ENCODE data around the gene CGB3. TPM values are rescaled to one million over a fixed set of nuclear protein-coding genes. Genes with fewer than 3 reads are reported as not detected.
A peak's percentile ranks its signal among the peaks of the same experiment; 100 is the strongest.
"Not testable (repeated sequence)": the region's sequence is repeated elsewhere in the genome, so short reads cannot be mapped to it uniquely, and the experiment has no call there.

Gene CGB3
- total RNA-seq, result not detected in 2 replicates

DNA sequence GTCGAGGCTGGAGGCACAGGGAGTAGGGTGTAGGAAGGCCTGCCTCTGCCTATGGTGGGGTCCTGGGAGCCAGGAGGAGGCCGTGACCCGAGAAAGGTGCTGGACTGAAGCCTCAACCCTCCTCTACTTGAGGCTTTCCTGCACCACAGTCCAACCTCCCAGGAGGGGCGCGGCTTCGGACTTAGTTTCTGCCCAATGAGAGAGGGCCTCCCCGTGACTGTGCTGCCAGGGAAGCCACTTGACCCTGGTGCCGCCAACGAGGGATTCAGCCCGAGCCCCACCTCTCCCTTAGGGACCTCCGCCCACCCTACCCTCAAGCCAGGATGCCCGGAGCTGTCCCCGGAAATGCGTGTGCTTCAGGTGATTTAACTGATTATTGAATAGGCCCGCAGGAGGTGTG is at the start of gene CGB3:
Gene CGB3 (minus strand): TSS at position 101 of the 400 bp plus-strand sequence. CDS start 362 bp downstream, outside the sequence.
- not testable (repeated sequence) for DNase-seq (ENCODE audit: low read depth in 2 of 2)

DNA sequence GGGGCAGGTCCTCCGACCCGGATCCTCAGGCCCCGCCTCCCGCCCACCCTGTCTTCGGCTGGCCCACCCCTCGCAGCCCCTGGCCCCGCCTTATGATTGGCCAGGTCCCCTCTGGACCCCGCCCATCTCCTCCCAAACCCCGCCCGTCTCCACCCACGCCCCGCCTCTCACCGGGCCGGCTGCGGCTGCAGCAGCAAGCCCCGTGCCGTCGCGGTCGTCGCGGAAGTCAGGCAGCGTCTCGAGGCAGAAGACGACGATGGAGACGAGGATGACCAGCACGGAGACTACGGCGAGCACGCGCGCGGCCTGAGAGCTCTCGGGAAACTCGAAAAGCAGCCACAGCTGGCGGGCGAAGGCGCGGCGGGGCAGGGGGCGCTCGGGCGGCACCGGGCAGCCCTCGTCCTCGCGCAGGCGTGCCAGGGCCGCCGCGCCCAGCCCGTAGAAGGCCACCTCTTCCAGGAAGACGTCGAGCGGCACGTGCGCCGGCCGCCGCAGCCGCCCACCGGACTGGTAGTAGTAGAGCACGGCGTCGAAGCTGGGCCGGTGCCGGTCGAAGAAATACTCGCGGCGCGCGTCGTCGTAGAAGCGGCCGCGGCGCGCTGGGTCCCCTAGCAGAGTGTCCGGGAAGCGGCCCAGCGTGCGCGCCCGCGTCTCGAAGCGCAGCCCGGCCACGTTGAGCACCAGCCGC is 47.9 kb upstream of the CGB3 start:
- no peak for DNase-seq (ENCODE audit: low read depth in 2 of 2)

DNA sequence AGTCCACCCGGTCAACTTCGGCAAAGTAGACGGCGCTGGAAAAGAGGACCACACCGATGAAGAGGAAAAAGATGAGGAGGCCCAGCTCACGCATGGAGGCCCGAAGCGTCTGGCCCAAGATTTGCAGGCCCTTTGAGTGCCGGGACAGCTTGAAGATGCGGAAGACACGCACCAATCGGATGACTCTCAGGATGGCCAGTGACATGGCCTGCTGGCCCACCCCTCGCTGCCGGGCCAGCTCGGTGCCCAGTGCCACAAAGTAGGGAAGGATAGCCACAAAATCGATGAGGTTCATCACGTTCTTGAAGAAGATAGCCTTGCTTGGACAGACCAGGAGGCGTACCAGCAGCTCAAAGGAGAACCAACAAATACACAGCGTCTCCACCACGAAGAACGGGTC is 46.3 kb upstream of the CGB3 start:
- DNase-seq (ENCODE audit: low read depth in 2 of 2), result no peak

DNA sequence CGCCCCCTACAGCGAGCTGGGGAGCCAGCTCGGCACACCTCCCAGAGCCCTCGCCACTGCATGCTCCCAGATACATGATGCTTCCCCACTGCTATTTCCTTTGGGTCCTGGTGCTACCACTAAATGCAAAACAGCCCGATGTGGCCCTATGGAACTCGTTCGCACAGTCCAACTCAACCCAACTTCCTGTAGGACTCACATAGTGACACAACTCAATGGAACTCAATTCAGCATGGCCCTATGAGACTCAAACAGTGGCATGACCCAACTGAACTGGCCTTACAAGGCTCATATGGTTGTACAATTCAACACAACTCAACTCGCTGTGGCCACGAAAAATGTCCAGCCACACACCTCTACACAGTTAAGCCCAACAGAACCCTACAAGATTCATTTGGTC is 44.9 kb upstream of the CGB3 start:
- no peak for DNase-seq (ENCODE audit: low read depth in 2 of 2)

DNA sequence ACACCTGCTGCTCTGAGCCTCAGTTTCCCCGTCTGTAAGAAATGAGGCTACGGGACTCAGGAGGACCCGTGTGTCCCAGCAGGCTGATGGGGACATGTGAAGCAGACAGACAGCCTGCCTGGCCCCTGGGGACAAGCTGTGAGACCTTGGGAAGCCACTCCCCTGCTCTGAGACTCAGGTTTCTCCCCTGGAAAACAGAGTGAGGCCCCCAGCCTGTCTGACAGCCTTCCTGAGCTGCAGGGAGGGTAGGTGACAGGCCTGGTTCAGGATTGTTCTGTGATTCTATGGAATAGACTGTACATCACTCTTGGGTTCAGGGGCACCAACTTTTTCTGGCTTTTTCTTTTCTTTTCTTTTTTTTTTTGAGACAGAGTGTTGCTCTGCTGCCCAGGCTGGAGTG is 43.4 kb upstream of the CGB3 start:
- DNase-seq (ENCODE audit: low read depth in 2 of 2), result no peak

DNA sequence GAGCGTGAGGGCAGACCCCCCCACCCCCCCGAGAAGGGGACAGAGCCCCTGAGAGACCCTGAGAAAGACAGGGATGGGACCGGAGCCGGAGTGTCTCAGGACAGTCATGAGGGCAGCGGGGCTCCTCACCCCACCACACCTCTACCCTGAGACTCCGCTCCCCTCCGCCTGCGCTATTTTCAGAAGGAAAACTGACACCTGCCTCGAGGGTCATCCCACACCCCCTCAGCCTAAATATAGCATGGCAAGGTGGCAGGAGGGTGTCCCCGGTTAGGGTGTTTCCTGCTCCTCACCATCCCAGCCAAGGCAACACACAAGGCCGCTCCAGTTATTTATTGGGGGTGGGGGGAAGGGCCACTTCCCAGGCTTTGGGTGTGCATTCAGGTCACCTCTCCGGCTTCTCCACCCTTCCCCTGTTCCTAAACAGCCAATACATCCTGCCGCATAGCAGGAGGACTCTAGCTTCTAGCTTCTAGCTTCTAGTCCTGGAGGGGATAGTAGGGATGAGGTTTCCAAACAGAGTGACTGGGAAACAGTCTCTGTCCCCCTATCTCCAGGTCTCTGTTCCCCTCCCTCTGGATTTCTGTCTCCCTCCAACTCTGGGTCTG is 41.9 kb upstream of the CGB3 start:
- DNase-seq (ENCODE audit: low read depth in 2 of 2), result no peak

DNA sequence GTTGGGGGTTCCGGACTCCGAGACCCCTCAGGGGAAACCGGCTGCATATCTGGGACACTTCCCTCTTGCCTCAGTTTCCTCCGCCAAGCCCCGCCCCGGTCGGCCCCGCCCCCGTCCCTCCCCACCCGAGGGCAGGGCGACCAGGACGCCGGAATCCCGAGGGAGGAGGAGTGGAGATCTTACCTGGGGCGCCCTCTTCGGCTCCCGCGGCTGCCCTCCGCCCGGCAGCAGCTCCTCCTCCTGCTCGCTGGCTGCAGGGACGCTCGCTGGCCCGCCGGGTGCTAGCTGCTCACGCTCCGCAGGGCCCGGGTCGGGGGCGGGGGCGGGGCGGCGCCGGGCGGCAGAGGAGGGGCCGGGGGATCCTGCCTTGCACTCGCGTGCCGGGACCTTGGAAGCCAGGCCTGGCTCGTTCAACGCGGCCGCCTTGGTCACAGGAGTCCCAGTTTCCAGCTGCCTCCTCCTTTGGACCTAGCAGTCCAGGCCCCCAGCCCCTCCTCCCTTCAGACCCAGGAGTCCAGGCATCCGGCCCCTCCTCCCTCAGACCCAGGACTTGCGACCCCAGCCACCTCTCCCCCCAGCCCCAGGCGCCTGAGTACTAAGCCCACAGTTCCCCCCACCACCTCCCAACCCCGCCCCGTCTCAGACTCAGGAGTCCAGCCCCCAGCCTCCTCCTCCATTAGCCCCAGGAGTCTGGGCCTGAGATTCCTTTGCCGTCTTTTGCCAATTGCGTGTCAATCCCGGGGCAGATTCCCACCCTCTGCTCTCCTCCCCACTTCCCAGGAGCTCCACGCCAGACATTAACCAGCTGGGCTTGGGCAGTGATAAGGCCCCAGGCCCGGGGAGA is 40.9 kb upstream of the CGB3 start, which contains the start of gene NTF4:
Gene NTF4 (minus strand): TSS at position 51 of the 844 bp plus-strand sequence. CDS start 2,821 bp downstream, outside the sequence.
- no peak for DNase-seq (ENCODE audit: low read depth in 2 of 2)

DNA sequence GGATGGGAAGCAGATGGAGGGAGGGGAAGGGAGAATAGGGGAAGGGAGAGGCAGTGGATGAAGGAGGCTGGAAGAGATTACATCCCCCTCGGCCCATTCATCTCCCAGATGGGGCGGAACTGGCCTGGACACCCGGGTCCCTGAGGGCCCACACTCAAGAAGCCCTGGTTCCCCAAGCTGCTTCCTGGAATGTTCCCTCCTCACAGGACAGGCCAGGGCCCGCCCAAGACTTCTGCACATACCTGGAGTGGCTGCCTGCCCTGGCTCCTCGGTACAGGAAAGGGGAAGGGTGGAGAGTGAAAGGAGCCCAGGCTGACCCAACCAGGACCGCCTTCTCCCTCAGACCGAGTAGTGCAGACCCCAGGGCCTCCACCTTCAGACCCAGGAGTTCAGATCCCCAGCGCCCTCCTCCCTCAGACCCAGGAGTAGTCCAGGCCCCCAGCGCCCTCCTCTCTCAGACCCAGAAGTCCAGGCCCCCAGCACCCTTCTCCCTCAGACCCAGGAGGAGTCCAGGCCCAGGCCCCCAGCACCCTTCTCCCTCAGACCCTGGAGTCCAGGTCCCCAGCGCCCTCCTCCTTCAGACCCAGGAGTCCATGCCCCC is 40.0 kb upstream of the CGB3 start:
- DNase-seq (ENCODE audit: low read depth in 2 of 2), result no peak

DNA sequence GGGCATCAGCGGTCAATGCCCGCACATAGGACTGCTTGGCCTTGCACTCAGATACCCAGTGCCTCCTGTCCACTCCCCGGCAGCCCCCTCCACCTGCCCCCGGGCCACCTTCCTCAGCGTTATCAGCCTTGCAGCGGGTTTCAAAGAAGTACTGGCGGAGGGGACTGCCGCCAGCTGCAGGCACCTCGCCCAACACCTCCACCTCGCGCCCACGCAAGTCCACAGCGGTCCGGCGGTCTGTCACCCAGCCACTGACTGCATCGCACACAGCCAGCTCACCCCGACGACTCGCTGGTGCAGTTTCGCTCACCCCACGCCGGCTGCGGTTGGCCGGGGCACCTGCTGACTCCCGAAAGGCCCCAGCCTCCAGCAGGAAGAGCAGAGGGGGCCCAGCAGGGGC is 37.3 kb upstream of the CGB3 start:
- no peak for DNase-seq (ENCODE audit: low read depth in 2 of 2)

DNA sequence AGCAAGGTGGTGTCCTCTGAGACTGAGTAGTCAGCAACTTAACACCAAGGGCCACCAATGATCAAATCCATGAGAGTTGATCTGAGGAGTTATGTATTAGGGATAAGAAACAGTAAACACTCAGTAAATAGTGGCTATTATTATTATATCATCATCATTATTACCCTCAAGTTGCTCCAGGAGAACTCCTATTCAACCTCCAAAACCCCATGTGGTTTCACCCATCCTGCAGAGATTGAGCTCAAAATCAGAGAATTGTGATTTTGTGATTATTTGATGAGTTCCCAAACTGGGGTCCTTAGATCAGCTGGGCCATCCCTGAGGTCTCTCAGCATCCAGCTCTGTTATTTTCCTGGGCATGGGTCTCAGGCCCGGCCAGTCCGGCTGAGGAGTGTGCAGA is 36.9 kb upstream of the CGB3 start:
- DNase-seq (ENCODE audit: low read depth in 2 of 2), result no peak

DNA sequence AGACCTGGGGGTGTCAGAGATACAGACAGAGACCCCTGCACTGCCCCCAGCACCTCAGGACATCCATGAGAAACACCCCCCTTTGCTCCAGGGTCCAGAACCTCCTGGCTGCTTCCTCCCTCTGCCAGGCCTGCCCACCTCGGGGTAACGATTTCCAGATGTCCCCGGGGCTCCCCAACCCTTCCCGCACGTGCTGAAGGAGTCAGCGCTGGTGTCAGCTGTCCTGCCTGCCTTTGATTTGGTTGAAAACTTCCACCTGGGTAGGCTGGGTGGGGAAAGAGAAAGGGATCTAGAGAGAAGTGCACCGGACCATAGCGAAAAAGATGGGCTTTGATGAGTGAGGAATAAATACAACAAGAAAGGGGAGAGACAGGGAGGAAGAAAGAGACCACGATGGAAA is 34.9 kb upstream of the CGB3 start:
- no peak for DNase-seq (ENCODE audit: low read depth in 2 of 2)

DNA sequence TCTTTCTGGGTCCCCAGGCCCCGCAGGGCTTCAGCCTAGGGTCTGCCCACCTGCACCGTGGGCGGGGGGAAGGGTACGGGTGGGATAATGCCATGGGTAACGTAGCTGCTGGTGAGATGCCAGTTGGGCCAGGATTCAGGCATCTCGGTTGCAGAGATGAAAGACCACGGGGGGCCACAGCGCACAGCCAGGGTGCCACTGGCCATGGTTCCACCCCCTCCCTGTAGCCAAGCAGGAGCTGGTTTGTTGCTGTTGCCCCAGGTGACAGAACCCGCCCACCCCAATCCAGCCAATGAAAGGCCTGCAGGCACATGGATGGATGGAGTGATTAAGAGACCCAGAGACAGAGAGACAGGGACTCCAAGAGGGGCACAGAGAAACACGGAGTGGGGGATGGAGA is 34.4 kb upstream of the CGB3 start:
- DNase-seq (ENCODE audit: low read depth in 2 of 2), result no peak

DNA sequence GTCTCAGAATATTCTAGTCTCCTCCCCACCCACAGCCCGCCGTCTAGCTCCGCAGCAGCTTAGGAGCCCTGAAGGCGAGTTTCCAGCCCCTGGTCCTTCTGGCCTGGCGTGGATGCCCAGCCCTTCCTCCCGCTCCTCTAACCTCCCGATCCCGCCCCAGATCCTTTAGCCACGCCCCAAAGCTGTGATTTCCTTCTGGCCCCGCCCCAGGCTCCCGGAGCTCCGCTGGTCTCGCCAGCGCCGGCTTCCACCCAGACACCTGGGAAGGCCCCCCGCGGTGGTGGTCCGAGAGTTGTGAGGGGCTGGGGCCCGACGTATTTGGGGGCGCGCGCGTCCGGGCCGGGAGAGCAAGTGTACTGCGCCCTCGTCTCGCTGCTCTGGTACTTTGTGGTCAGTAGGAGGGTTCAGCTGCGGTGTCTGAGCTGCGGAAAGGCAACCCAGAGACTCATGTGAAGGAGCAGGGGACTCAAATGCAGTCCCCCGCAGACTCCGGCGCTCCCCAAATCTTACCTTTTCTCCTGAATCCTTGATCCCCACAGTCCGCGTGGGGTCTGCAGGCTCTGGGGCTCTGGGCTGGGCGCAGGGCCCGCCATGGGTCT is 33.6 kb upstream of the CGB3 start, which contains the start of gene CGB7:
Gene CGB7 (minus strand): TSS at position 114 of the 599 bp plus-strand sequence. CDS start 2,374 bp downstream, outside the sequence.
- DNase-seq (ENCODE audit: low read depth in 2 of 2), result peak in 1 of 2 donors; percentile 43

DNA sequence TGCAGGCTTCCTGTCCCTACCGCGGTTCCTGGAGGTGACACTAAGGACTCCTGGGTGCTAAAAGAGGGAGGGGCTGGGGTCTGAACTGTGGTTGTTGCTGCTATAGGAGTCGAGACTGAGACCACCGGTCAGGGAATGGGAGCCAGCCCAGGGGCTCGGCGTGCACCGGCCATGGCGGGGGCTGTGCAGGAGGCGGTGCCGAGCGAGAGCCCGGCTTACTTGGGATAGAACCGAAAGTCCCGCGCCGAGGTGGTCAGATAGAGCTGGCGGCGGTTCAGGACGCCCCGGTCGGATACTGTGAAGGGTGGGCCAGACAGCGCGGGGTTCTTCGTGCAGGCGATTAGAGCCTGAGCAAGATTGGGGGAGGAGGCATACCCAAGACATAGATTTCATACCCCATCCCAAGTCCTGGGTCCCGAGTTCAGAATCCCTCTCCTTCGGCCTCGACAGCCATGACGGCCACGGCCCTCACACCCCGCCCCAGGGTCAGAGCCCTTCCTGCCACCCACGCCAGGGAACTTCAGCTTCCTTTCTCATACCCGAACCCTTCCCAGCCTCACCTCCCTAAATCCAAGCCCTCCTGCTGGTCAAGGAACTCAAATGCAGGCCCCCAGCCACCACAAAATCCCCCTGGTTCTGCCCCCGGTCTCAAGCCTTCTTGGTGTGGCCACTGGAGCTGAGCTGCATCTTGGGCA is 32.9 kb upstream of the CGB3 start:
- DNase-seq (ENCODE audit: low read depth in 2 of 2), result not testable (repeated sequence)

DNA sequence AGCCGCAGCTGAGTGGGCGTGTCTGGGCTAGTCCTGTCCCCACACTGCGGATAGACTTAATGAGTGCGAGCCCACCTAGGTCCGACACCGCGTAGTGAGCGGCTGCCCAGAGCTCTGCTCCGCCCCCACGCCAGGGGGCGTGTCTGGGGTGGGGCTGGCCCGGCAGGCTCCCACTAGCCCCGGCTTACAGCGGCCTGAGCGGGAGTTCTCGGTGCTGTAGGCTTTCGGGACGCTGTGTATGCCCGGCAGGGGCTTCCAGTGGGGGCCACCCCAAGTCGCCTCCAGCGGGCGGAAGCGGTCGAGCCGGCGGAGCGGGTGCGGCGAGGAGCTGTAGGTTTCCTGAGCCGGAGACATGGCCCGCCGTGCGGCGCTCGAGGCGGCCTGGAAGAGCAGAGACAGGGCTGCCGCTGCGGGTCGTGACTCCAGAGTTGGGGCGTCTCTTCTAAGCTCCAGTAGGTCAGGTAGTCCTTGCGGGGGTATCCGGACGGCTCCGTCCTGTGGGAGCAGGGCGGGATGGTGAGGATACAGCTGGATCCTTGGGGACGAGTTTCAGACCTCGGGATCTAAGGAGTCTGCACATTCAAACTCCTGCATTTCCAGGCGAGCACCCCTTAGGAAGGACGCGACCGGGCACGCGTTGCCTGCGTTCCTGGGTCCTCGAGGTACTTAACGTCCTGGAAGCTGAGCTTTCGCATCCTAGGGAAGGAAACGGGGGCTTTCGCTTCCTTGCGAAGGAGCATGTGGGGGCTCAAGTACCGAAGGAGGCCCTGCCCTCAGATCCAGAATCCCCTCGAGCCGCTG is 32.2 kb upstream of the CGB3 start:
- DNase-seq (ENCODE audit: low read depth in 2 of 2), result peak in 1 of 2 donors; percentile 56

DNA sequence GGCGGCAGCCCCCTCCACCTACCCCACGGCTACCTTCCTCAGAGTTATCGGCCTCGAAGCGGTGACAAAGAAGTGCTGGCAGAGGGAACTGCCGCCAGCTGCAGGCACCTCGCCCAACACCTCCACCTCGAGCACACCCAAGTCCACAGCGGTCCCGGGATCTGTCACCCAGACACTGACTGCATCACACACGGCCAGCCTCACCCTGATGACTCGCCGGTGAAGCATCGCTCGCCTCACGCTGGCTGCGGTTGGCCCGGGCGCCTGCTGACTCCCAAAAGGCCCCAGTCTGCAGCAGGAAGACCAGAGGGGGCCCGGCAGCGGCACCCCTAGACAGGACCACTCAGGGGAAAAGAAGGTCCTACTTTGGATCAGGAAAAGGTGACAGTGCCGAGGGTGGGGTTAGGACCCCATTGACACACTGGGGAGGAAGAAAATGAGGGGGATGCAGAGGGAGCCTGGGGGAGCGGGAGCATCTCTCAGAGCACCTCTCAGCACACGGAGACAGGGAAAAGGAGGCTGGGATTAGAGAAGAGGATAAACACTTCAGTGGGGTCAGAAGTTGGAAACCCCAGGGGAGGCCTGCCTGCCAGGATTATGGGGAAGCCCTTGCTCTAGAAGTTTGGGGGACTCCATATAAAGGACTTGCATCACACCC is 26.4 kb upstream of the CGB3 start:
- DNase-seq (ENCODE audit: low read depth in 2 of 2), result not testable (repeated sequence)

DNA sequence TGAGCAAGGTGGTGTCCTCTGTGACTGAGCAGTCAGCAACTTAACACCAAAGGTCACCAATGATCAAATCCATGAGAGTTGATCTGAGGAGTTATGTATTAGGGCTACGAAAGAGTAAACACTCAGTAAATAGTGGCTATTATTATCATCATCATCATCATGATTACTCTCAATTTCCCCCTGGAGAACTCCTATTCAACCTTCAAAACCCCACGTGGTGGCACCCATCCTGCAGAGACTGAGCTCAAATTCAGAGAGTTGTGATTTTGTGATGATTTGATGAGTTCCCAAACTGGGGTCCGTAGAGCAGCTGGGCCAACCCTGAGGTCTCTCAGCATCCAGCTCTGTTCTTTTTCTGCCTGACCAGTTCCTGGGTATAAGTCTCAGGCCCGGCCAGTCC is 25.7 kb upstream of the CGB3 start:
- not testable (repeated sequence) for DNase-seq (ENCODE audit: low read depth in 2 of 2)

DNA sequence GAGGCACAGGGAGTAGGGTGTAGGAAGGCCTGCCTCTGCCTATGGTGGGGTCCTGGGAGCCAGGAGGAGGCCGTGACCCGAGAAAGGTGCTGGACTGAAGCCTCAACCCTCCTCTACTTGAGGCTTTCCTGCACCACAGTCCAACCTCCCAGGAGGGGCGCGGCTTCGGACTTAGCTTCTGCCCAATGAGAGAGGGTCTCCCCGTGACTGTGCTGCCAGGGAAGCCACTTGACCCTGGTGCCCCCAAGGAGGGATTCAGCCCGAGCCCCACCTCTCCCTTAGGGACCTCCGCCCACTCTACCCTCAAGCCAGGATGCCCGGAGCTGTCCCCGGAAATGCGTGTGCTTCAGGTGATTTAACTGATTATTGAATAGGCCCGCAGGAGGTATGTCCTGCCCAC is 24.9 kb upstream of the CGB3 start, which contains the start of gene CGB8:
Gene CGB8 (minus strand): TSS at position 101 of the 400 bp plus-strand sequence. CDS start 372 bp downstream, outside the sequence.
- not testable (repeated sequence) for DNase-seq (ENCODE audit: low read depth in 2 of 2)

DNA sequence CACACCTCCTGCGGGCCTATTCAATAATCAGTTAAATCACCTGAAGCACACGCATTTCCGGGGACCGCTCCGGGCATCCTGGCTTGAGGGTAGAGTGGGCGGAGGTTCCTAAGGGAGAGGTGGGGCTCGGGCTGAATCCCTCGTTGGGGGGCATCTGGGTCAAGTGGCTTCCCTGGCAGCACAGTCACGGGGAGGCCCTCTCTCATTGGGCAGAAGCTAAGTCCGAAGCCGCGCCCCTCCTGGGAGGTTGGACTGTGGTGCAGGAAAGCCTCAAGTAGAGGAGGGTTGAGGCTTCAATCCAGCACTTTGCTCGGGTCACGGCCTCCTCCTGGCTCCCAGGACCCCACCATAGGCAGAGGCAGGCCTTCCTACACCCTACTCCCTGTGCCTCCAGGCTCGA is 19.4 kb upstream of the CGB3 start, which contains the start of gene CGB5:
Gene CGB5 (plus strand): TSS at position 301 of the 400 bp plus-strand sequence. CDS start 362 bp downstream, outside the sequence.
- DNase-seq (ENCODE audit: low read depth in 2 of 2), result not testable (repeated sequence)
